HepG2 (cell line): ENCODE results near the gene FOXN3. TPM values are rescaled to one million over a fixed set of nuclear protein-coding genes. Genes with fewer than 3 reads are reported as not detected.
A peak's percentile ranks its signal among the peaks of the same experiment; 100 is the strongest.

ENCODE experiments used
- ATAC-seq: fragments of 200-7000 bp; cut with Tn5 transposase; 3 replicates; pipeline ENCODE4 v1.9.1; 2020; ENCODE audit warnings: mild to moderate bottlenecking, moderate library complexity
- BruUV-seq: library from RNA; stranded (reverse); fragments of 400-500 nt; replicated peaks from 2 replicates; lab custom pipeline; 2021; lab: Mats Ljungman, UMichigan
- CTCF ChIA-PET: fragments of 300-600 bp; formaldehyde crosslinking; extraction: SDS; loops from one replicate; lab custom pipeline; 2021; ENCODE audit warnings: low total read pairs, inconsistent platforms, low intra/inter-chr PET ratio; lab: Yijun Ruan, JAX
- POLR2A ChIA-PET: fragments of 350-600 bp; sonication (Branson Sonifier 250); formaldehyde crosslinking; loops from one replicate; lab custom pipeline; 2020; ENCODE audit warnings: antibody characterized with exemption, inconsistent platforms; lab: Yijun Ruan, JAX
- DNase-seq: peaks from one replicate; pipeline ENCODE4 v3.0.0-alpha.2; 2015; ENCODE audit warnings: low spot score
- FAIRE-seq: peaks from 3 replicates; lab custom pipeline; 2011; peaks lifted over from hg19 to GRCh38; lab: Jason Lieb, UNC
- H2AFZ ChIP-seq: one replicate; pipeline ENCODE4 v1.6.1; 2011; ENCODE audit warnings: low read length, inconsistent platforms
- H3K27ac ChIP-seq: fragments of 300-600 bp; 3 replicates; pipeline ENCODE4 v1.8.0; 2011; ENCODE audit warnings: mixed run types, mild to moderate bottlenecking, mixed read lengths, low read length, inconsistent platforms; ENCODE audit not compliant: insufficient read depth; ENCODE audit errors: extremely low read length
- H3K27me3 ChIP-seq, 2 experiments: fragments of 200-600 bp in 1 of 2; 2 replicates in 1 of 2; 3 replicates in 1 of 2; pipeline versions ENCODE4 v1.6.0 to v1.8.0; 2011; ENCODE audit warnings: low read length in 2 of 2, mild to moderate bottlenecking in 2 of 2, moderate library complexity in 2 of 2, inconsistent platforms in 1 of 2; ENCODE audit not compliant: insufficient read depth in 2 of 2, control insufficient read depth in 1 of 2
- H3K36me3 ChIP-seq, 2 experiments: fragments of 200-600 bp in 1 of 2; replicated peaks in 1 of 2; 2 replicates in 1 of 2; 3 replicates in 1 of 2; pipeline versions ENCODE4 v1.5.1 to v1.8.0; 2011; ENCODE audit warnings: low read length in 2 of 2, inconsistent platforms in 1 of 2; ENCODE audit not compliant: insufficient read depth in 2 of 2, control insufficient read depth in 1 of 2
- H3K4me1 ChIP-seq: 2 replicates; pipeline ENCODE4 v1.5.1; 2012; ENCODE audit warnings: low read length, inconsistent platforms; ENCODE audit not compliant: insufficient read depth
- H3K4me2 ChIP-seq: 2 replicates; pipeline ENCODE4 v1.6.0; 2011; ENCODE audit warnings: low read depth, low read length, inconsistent platforms
- H3K4me3 ChIP-seq, 3 experiments: fragments of 200-600 bp in 1 of 3; sonication (generic), shearing (Covaris generic) in 1 of 3; replicated peaks in 1 of 3; 2 replicates each; pipeline ENCODE4 v1.5.1; 2011 to 2016; ENCODE audit warnings: low read length in 3 of 3, inconsistent platforms in 2 of 3, low read depth in 2 of 3, mild to moderate bottlenecking in 2 of 3, control low read depth in 1 of 3, mixed read lengths in 1 of 3; ENCODE audit not compliant: insufficient read depth in 1 of 3
- H3K79me2 ChIP-seq: one replicate; pipeline ENCODE4 v1.6.1; 2011; ENCODE audit warnings: low read length, inconsistent platforms; ENCODE audit not compliant: insufficient read depth
- H3K9ac ChIP-seq: 2 replicates; pipeline ENCODE4 v1.6.0; 2011; ENCODE audit warnings: mild to moderate bottlenecking, low read depth, low read length, inconsistent platforms; ENCODE audit not compliant: insufficient read depth
- H3K9me3 ChIP-seq: 2 replicates; pipeline ENCODE4 v1.5.1; 2012; ENCODE audit warnings: mild to moderate bottlenecking, low read length
- H4K20me1 ChIP-seq: 2 replicates; pipeline ENCODE4 v1.6.0; 2011; ENCODE audit warnings: inconsistent platforms, mild to moderate bottlenecking, low read length, moderate library complexity; ENCODE audit not compliant: insufficient read depth
- ARHGAP35 ChIP-seq: sonication (generic); formaldehyde crosslinking; IDR thresholded peaks from 2 replicates; pipeline ENCODE4 v1.9.0; 2022; ENCODE audit warnings: mild to moderate bottlenecking, inconsistent platforms, moderate library complexity, missing genetic modification reagents, borderline replicate concordance
- ATM ChIP-seq: fragments of 450-650 bp; IDR thresholded peaks from 2 replicates; pipeline ENCODE4 v1.7.1; 2017; ENCODE audit warnings: mild to moderate bottlenecking, borderline replicate concordance
- DZIP1 ChIP-seq: sonication (generic); formaldehyde crosslinking; IDR thresholded peaks from 2 replicates; pipeline ENCODE4 v1.5.0; 2020; ENCODE audit warnings: mild to moderate bottlenecking, missing genetic modification reagents
- E2F2 ChIP-seq: sonication (generic); formaldehyde crosslinking; IDR thresholded peaks from 2 replicates; pipeline ENCODE4 v1.4.0; 2020; ENCODE audit warnings: missing genetic modification reagents, borderline replicate concordance
- HNRNPL ChIP-seq: fragments of 200-400 bp; formaldehyde crosslinking; IDR thresholded peaks from 2 replicates; pipeline ENCODE4 v1.6.1; 2017; ENCODE audit warnings: mild to moderate bottlenecking, low read depth, low read length
- SOX6 ChIP-seq, 2 experiments: fragments of 450-650 bp in 1 of 2; sonication (generic) in 1 of 2; formaldehyde crosslinking in 1 of 2; IDR thresholded peaks; 2 replicates each; pipeline versions ENCODE4 v1.4.0 to v1.6.1; 2017 to 2020; ENCODE audit warnings: antibody characterized with exemption in 1 of 2, mild to moderate bottlenecking in 1 of 2, missing genetic modification reagents in 1 of 2
- TAF1 ChIP-seq: sonication (generic); formaldehyde crosslinking; IDR thresholded peaks from 2 replicates; pipeline ENCODE4 v1.4.0; 2020; ENCODE audit warnings: missing genetic modification reagents
- THAP7 ChIP-seq: sonication (generic); formaldehyde crosslinking; IDR thresholded peaks from 2 replicates; pipeline ENCODE4 v1.8.1; 2023; ENCODE audit warnings: mild to moderate bottlenecking, missing genetic modification reagents
- THYN1 ChIP-seq: sonication (generic); formaldehyde crosslinking; IDR thresholded peaks from 2 replicates; pipeline ENCODE4 v1.8.1; 2023; ENCODE audit warnings: low read depth, mild to moderate bottlenecking, moderate library complexity, missing genetic modification reagents, borderline replicate concordance
- ZNF232 ChIP-seq: sonication (generic); formaldehyde crosslinking; IDR thresholded peaks from 2 replicates; pipeline ENCODE4 v1.4.0; 2020; ENCODE audit warnings: missing genetic modification reagents, borderline replicate concordance
- ZNF276 ChIP-seq: sonication (generic); formaldehyde crosslinking; IDR thresholded peaks from 2 replicates; pipeline ENCODE4 v1.4.0; 2020; ENCODE audit warnings: mild to moderate bottlenecking, low read depth, missing genetic modification reagents
- ZNF326 ChIP-seq: sonication (generic); formaldehyde crosslinking; IDR thresholded peaks from 2 replicates; pipeline ENCODE4 v1.4.0; 2020; ENCODE audit warnings: missing genetic modification reagents, borderline replicate concordance
- ZNF749 ChIP-seq: sonication (generic); formaldehyde crosslinking; IDR thresholded peaks from 2 replicates; pipeline ENCODE4 v1.8.0; 2022; ENCODE audit warnings: mild to moderate bottlenecking, missing genetic modification reagents, moderate library complexity, borderline replicate concordance
- ZZZ3 ChIP-seq: sonication (generic); formaldehyde crosslinking; IDR thresholded peaks from 2 replicates; pipeline ENCODE4 v1.4.0; 2020; ENCODE audit warnings: missing genetic modification reagents, mild to moderate bottlenecking, borderline replicate concordance
- WGBS: methylation state at CpG from one replicate; pipeline ENCODE4 v1.1.6; 2017; ENCODE audit warnings: low lambda C conversion rate; 5-methylcytosine and 5-hydroxymethylcytosine counted together
- in situ Hi-C: cut with HindIII; loops from 2 replicates; pipeline ENCODE4 v1.10.0; 2017; ENCODE audit warnings: low pct_unique_long_range_greater_than_20kb; ENCODE audit not compliant: extremely low pct_ligation_motif_present
- intact Hi-C: fragments of 100-400 bp; cut with micrococcal nuclease; formaldehyde crosslinking; loops from one replicate; pipeline ENCODE4 v1.10.0; 2022; ENCODE audit not compliant: unreplicated experiment
- polyA plus RNA-seq, 8 experiments: library from polyadenylated mRNA; depleted of rRNA in 3 of 8; stranded (reverse) in 7 of 8; unstranded in 1 of 8; fragments of >200 nt; fragmentation: Illumina TruSeq in 4 of 8; extraction: Trizol in 4 of 8; gene quantifications; 2 replicates each; pipeline versions ENCODE4 v1.2.1 to v1.2.3, GENCODE V29; 2011 to 2016; ENCODE audit warnings: low read depth in 4 of 8, missing spikeins in 1 of 8, mixed read lengths in 1 of 8; ENCODE audit not compliant: insufficient read depth in 1 of 8
- total RNA-seq, 5 experiments: library from RNA; depleted of rRNA; stranded (reverse); fragments of >200 nt; fragmentation: Illumina TruSeq; extraction: Trizol; gene quantifications; 2 replicates each; pipeline ENCODE4 v1.2.3, GENCODE V29; 2016; ENCODE audit warnings: low read depth in 1 of 5

The FOXN3 gene
- total and polyA plus RNA-seq, 2 of the 13 experiments (the other 11 are each of a cell fraction or from before 2014, with no cell fraction given), result 32.4 to 70.2 TPM

GRCh38 chr14:89277203-89277602 lies 139.8 kb downstream of the FOXN3 start (continued):
- no peak for TF ChIP-seq ZZZ3

GRCh38 chr14:89276424-89276975 lies 140.5 kb downstream of the FOXN3 start:
- Histone ChIP-seq H3K9me3 (no peaks in the 10 kb centered on the region), H3K4me3 (no peak overlapping the region), H4K20me1 (peaks cover 28% of the 10 kb centered on the region), H3K4me2 (no peak overlapping the region), H3K79me2 (peaks cover 54% of the 10 kb centered on the region), H3K9ac (no peak overlapping the region), H2AFZ (no peak overlapping the region), H3K4me1 (no peaks in the 10 kb centered on the region), H3K27ac (no peak overlapping the region), H3K36me3 (peaks cover 13 to 59% of the 10 kb centered on the region in 2 experiments), H3K27me3 (no peaks in the 10 kb centered on the region)
- POLR2A ChIA-PET, result no interaction called here
- intact Hi-C loops, result no loop called here
- FAIRE-seq, result no peak
- no TSS peak for BruUV-seq
- ATAC-seq, result peak; percentile 26; the same call in 2 of the 3 replicates
- whole genome bisulfite sequencing, result 92% methylated on average over 3 of the region's 3 CpGs
- no peak for TF ChIP-seq ZNF232 (CRISPR knock-in tag)
- TF ChIP-seq ARHGAP35 (CRISPR knock-in tag), result no peak
- no peak for TF ChIP-seq TAF1 (CRISPR knock-in tag)
- no peak for TF ChIP-seq DZIP1 (CRISPR knock-in tag)
- TF ChIP-seq SOX6 (IDR thresholded peaks at IDR 0.05), result no peak
- no peak for TF ChIP-seq SOX6 (CRISPR knock-in tag; IDR thresholded peaks at IDR 0.05)
- TF ChIP-seq E2F2 (CRISPR knock-in tag), result no peak
- TF ChIP-seq ATM, result no peak
- no peak for TF ChIP-seq THAP7 (CRISPR knock-in tag)
- no peak for TF ChIP-seq THYN1 (CRISPR knock-in tag)
- TF ChIP-seq ZNF749, result no peak
- no peak for TF ChIP-seq ZNF326 (CRISPR knock-in tag)
- no peak for TF ChIP-seq HNRNPL
- no peak for TF ChIP-seq ZNF276 (CRISPR knock-in tag)
- CTCF ChIA-PET, result no interaction called here
- in situ Hi-C loops, result no loop called here
- no peak for DNase-seq
